KMS-11 (cell line): ENCODE data around the gene AMIGO3.

Experiments
- H2AFZ ChIP-seq: fragments of 200-600 bp; sonication (generic); 2 replicates; pipeline ENCODE4 v1.6.1; 2016; ENCODE audit warnings: antibody characterized with exemption, mixed run types, low read depth
- H3K27ac ChIP-seq: fragments of 200-600 bp; sonication (generic); 2 replicates; pipeline ENCODE4 v1.6.1; 2016; ENCODE audit warnings: mild to moderate bottlenecking, mixed run types
- H3K27me3 ChIP-seq: fragments of 200-600 bp; sonication (generic); 2 replicates; pipeline ENCODE4 v1.6.1; 2017; ENCODE audit warnings: mild to moderate bottlenecking, low read depth, mixed run types, moderate library complexity; ENCODE audit not compliant: insufficient read depth
- H3K36me3 ChIP-seq: fragments of 200-600 bp; sonication (generic); 2 replicates; pipeline ENCODE4 v1.6.1; 2017; ENCODE audit warnings: mild to moderate bottlenecking, mixed run types; ENCODE audit not compliant: insufficient read depth
- H3K4me1 ChIP-seq: fragments of 200-600 bp; sonication (generic); 2 replicates; pipeline ENCODE4 v1.6.1; 2016; ENCODE audit warnings: mild to moderate bottlenecking, low read depth, mixed run types; ENCODE audit not compliant: poor library complexity, severe bottlenecking
- H3K4me2 ChIP-seq: fragments of 200-600 bp; sonication (generic); 2 replicates; pipeline ENCODE4 v1.7.0; 2016; ENCODE audit warnings: mild to moderate bottlenecking, mixed run types
- H3K4me3 ChIP-seq: fragments of 200-600 bp; sonication (generic); IDR thresholded peaks from 2 replicates; pipeline ENCODE4 v1.6.1; 2017; ENCODE audit warnings: low read depth, low read length, mixed read lengths; ENCODE audit not compliant: insufficient read depth
- H3K79me2 ChIP-seq: fragments of 200-600 bp; sonication (generic); 2 replicates; pipeline ENCODE4 v1.6.1; 2016; ENCODE audit warnings: low read depth, mixed run types; ENCODE audit not compliant: insufficient read depth
- H3K9ac ChIP-seq: fragments of 200-600 bp; sonication (generic); 2 replicates; pipeline ENCODE4 v1.6.1; 2016; ENCODE audit warnings: mild to moderate bottlenecking, mixed run types
- H4K20me1 ChIP-seq: fragments of 200-600 bp; sonication (generic); 2 replicates; pipeline ENCODE4 v1.6.1; 2016; ENCODE audit warnings: mild to moderate bottlenecking, mixed run types; ENCODE audit not compliant: insufficient read depth
- CTCF ChIP-seq: fragments of 200-600 bp; sonication (generic); conservative IDR thresholded peaks from 2 replicates; pipeline ENCODE4 v1.6.1; 2017; ENCODE audit warnings: low read depth, mild to moderate bottlenecking, antibody characterized with exemption, low read length, moderate library complexity, mixed read lengths

AMIGO3 gene

DNA sequence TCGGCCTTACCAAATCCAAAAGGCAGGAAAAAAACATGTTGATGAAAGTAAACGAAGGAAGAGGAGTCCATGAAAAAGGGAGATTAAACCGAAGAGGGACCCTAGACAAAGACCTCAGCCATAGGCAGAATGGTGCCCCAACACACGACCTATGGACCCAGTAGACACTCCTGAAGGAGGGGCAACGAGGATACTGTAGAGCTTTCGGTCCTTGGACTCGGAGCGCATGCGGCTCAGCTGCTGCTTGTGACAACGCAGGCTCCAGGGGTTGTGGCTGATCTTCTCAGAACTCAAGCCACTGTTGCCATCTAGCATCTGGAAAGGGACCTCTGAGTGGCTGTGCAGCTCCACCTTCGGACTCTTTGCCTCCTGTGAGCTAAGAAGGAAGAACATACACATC is 13.1 kb upstream of the AMIGO3 start:
- no peak for TF ChIP-seq CTCF
- Histone ChIP-seq H3K79me2 (no peaks in the 10 kb centered on the region), H4K20me1 (no peaks in the 10 kb centered on the region), H2AFZ (no peak overlapping the region), H3K36me3 (no peaks in the 10 kb centered on the region), H3K27me3 (no peaks in the 10 kb centered on the region), H3K4me2 (no peak overlapping the region), H3K4me3 (no peak overlapping the region), H3K9ac (no peak overlapping the region), H3K27ac (no peak overlapping the region), H3K4me1 (no peaks in the 10 kb centered on the region)

DNA sequence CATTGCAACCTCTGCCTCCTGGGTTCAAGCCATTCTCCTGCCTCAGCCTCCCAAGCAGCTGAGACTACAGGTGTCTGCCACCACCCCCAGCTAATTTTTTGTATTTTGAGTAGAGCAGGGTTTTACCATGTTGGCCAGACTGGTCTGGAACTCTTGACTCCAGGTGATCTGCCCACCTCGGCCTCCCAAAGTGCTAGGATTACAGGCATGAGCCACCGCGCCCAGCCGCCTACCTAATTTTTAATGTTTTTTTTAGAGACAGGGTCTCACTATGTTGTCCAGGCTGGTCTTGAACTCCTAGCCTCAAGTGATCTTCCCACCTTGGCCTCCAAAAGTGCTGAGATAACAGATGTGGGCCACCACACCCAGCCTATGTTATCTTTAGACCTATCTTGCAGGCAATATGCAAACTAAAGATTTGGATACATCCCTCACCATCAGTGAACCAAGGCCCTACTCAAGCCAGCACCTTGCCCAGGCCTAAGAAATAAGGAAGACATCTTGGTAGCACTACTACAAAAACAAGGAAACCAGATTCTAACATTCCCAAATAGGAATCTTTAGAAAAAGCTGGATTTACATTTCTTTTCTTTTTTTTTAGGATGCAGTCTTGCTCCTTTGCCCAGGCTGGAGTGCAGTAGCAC is 10.6 kb upstream of the AMIGO3 start:
- no peak overlapping the region for H3K4me3 ChIP-seq
- H3K4me1 ChIP-seq, result peaks cover 1% of the 10 kb centered on the region
- TF ChIP-seq CTCF, result no peak
- H3K79me2 ChIP-seq, result no peaks in the 10 kb centered on the region
- no peak overlapping the region for H3K4me2 ChIP-seq
- H3K9ac ChIP-seq, result no peak overlapping the region
- H2AFZ ChIP-seq, result no peak overlapping the region
- H3K36me3 ChIP-seq, result no peaks in the 10 kb centered on the region
- H3K27ac ChIP-seq, result no peak overlapping the region
- H4K20me1 ChIP-seq, result no peaks in the 10 kb centered on the region
- H3K27me3 ChIP-seq, result no peaks in the 10 kb centered on the region

DNA sequence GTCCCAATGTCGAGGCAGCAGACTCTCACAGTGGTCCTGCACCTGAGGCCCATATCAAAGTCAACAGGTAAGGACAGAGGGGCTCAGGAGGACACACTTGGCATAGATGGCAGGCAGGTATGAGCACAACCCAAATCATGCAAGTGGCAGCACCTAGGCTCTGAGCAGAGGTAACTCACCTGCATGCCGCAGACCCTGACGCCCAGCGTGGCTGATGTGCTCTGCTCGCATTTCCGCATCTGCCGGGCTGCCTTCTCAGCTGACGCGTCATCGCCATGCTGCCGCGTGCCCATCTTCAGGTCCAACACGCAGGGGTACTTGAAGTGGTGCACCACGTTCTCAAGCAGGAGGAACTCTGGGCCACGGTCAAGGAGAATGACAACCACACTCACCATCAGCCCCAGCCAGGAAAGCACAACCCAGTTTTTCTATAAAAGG is 8.5 kb upstream of the AMIGO3 start:
- Histone ChIP-seq H3K4me2 (no peak overlapping the region), H3K27me3 (no peaks in the 10 kb centered on the region), H2AFZ (no peak overlapping the region), H3K27ac (no peak overlapping the region), H3K4me1 (peaks cover 10% of the 10 kb centered on the region), H3K9ac (no peak overlapping the region), H3K4me3 (no peak overlapping the region), H3K79me2 (peaks cover 6% of the 10 kb centered on the region; the same call in 1 of the 2 replicates), H4K20me1 (no peaks in the 10 kb centered on the region), H3K36me3 (no peaks in the 10 kb centered on the region)
- no peak for TF ChIP-seq CTCF

DNA sequence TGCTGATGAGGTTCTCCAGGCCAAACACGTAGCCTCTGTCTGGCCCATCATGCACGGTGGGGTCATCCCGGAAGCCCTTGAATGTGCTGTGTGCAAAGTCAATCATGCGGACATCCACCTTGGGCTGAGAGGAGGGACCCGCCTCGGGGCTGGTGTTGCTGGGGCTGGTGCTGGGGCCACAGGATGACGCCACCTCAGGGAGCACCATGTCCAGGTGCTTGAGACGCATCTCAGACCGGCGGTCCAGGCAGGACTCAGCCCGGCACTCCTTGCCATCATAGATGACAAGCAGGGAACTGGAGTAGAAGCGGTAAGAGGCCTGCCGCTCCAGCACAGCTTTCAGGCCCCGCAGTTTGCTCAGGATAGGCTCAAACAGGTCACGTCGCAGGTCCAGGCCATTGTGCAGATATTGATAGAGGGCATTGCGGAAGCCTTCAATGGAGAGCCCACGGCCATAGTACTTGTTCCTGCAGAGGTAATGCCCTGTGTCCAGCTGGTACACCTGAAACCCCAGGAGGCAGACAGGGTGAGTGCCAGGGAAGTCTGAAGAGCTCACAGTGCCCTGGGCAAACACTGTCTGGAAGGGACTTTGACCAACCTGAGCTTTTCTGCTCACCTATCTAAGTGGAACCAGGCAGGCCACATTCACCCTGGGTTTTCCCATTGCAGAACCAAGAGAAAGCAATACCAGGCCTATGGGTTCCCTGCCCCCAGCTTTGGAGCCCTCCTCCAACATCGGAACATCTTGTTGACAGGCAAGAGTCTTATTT is 7.9 kb upstream of the AMIGO3 start:
- no peak for TF ChIP-seq CTCF
- peaks cover 9% of the 10 kb centered on the region; the same call in 1 of the 2 replicates for H3K79me2 ChIP-seq
- no peak overlapping the region for H3K27ac ChIP-seq
- no peaks in the 10 kb centered on the region for H4K20me1 ChIP-seq
- H3K4me3 ChIP-seq, result no peak overlapping the region
- H3K27me3 ChIP-seq, result no peaks in the 10 kb centered on the region
- H3K36me3 ChIP-seq, result no peaks in the 10 kb centered on the region
- H3K9ac ChIP-seq, result no peak overlapping the region
- no peak overlapping the region for H3K4me2 ChIP-seq
- no peak overlapping the region for H2AFZ ChIP-seq
- H3K4me1 ChIP-seq, result peaks cover 14% of the 10 kb centered on the region
